Right kidney (tissue), 9 donors: ENCODE data around the gene B3GNT8.
"Not testable (repeated sequence)": the region's sequence is repeated elsewhere in the genome, so short reads cannot be mapped to it uniquely, and the experiment has no call there.

ENCODE experiments used
- DNase-seq: peaks from one replicate; pipeline ENCODE4 v3.0.0-alpha.2; 2016
- long read RNA-seq, 8 donors: transcript quantifications; one replicate each; lab custom pipeline, GENCODE V29; 2026

B3GNT8 gene
- long read RNA-seq, donor 1, partial matches to known transcripts = 5 of 5 reads
- long read RNA-seq, donor 1, other reads (novel, unspliced or antisense) = 0 of 5 reads
- long read RNA-seq, donor 2, partial matches to known transcripts = 0 of 2 reads
- long read RNA-seq, donor 2, other reads (novel, unspliced or antisense) = 0 of 2 reads
- long read RNA-seq, donor 3 = 0 reads
- long read RNA-seq, donor 4 = 0 reads
- long read RNA-seq, donor 5 = 0 reads
- long read RNA-seq, donor 6 = 0 reads
- long read RNA-seq, donor 7 = 0 reads
- long read RNA-seq, donor 8 = 0 reads

- DNase-seq = peak; percentile 64
Measured at GRCh38 chr19:41426952-41427646, at the start of gene B3GNT8. B3GNT8 (minus strand) TSS chr19:41427374; CDS start chr19:41426778, 596 bp downstream.

GRCh38 chr19:41476583-41476982 lies 49.4 kb upstream of the B3GNT8 start:
- no peak for DNase-seq

GRCh38 chr19:41463257-41464256 lies 36.4 kb upstream of the B3GNT8 start:
- DNase-seq = not testable (repeated sequence)

- DNase-seq = no peak
Measured at GRCh38 chr19:41462497-41462896, 35.3 kb upstream of the B3GNT8 start.

GRCh38 chr19:41457241-41457640 lies 30.1 kb upstream of the B3GNT8 start:
- DNase-seq = no peak

GRCh38 chr19:41456342-41456918 lies 29.3 kb upstream of the B3GNT8 start:
- no peak for DNase-seq

- DNase-seq = no peak
Measured at GRCh38 chr19:41455936-41456335, 28.8 kb upstream of the B3GNT8 start.

GRCh38 chr19:41452584-41453275 lies 25.6 kb upstream of the B3GNT8 start:
- DNase-seq = no peak

- DNase-seq = no peak
Measured at GRCh38 chr19:41449865-41450178, 22.6 kb upstream of the B3GNT8 start.

- DNase-seq = peak; percentile 69
Measured at GRCh38 chr19:41449079-41449864, 22.1 kb upstream of the B3GNT8 start.

- DNase-seq = no peak
Measured at GRCh38 chr19:41447732-41448332, 20.7 kb upstream of the B3GNT8 start.

- DNase-seq = no peak
Measured at GRCh38 chr19:41445575-41445974, 18.4 kb upstream of the B3GNT8 start.

- no peak for DNase-seq
Measured at GRCh38 chr19:41443813-41444455, 16.8 kb upstream of the B3GNT8 start.

- DNase-seq = no peak
Measured at GRCh38 chr19:41442473-41443355, 15.5 kb upstream of the B3GNT8 start, which contains the start of gene ERICH4. ERICH4 (plus strand) TSS chr19:41443156; CDS start chr19:41443170, 14 bp downstream.

- DNase-seq = no peak
Measured at GRCh38 chr19:41441321-41441945, 14.3 kb upstream of the B3GNT8 start.

- peak; percentile 98 for DNase-seq
Measured at GRCh38 chr19:41439441-41440222, 12.5 kb upstream of the B3GNT8 start, which contains the start of gene DMAC2. DMAC2 (minus strand) TSS chr19:41439912; CDS start chr19:41439899, 13 bp downstream.

GRCh38 chr19:41437944-41438574 lies 10.9 kb upstream of the B3GNT8 start:
- no peak for DNase-seq
